ENCODE data around the gene PLOD1. TPM values are rescaled to one million over a fixed set of nuclear protein-coding genes. Genes with fewer than 3 reads are reported as not detected.
"Not testable (repeated sequence)": the region's sequence is repeated elsewhere in the genome, so short reads cannot be mapped to it uniquely, and the experiment has no call there.

PLOD1 gene
- total RNA-seq: 32.3 and 37.8 TPM in 2 replicates

DNA sequence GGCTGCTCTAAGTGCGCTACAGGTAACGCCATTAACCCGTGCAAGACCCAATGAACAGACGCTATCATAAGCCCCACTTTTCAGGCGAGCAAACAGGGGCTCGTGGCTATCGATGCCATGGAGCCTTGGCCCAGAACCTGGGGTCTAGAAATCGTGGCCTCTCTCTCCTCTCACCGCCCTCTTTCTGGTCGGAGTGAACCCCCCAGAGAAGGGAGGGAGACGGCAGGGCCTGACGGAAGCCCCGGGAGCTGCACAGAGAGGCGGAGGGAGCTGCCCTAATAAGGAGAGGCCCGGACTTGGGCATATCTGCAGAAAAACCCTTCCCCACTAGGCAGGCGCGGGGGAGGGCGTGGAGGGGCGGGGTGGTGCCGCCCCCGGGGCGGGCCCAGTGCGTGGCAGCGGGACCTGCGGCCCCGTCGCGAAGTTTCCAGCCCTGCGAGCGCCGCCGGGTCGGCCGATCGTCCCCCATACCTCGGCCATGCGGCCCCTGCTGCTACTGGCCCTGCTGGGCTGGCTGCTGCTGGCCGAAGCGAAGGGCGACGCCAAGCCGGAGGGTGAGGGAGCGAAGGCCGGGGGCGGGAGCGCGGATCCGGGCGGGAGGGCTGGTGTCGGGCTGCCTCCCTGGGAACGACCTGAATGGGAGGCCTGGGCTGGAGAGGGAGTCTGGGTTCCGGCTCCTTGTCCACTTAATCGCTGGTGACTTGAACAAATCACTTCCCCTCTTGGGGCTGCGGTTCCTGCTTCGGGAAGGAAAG is at the start of gene PLOD1:
TSS of gene PLOD1 (plus strand) at position 416 of the 755 bp plus-strand sequence. CDS start at position 479, 63 bp downstream.
- intact Hi-C loops (cut with micrococcal nuclease): loop anchor here (1.0 kb wide), 4 partner anchors 8 to 128 kb away; partner anchors contain the start of genes CLCN6, KIAA2013 and MFN2
- Mint-ChIP-seq H3K27ac (peak within 1 kb of the TSS; percentile 58), H3K36me3 (ENCODE audit: low read depth) (no peaks in the 10 kb centered on the region)

DNA sequence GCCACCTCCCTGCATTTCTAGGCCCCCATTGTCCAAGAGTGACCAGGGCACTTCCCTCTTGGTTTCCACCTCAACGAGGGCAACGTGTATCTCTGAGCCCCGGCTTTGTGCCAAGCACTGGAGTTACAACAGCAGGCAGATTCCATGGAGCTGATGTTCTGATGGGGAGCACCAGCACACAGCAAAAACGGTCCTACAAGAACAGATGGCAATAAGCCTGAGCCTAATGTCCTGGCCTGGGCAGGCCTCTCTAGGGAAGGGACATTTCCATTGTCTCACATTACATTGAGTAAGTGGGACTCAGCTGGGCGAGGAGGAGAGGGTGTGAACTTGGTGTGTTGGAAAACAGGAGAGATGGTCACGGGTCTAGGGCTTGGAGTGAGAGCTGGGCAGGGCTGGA is 48.6 kb upstream of the PLOD1 start:
- no peaks in the 10 kb centered on the region for H3K4me1 Mint-ChIP-seq (ENCODE audit: low read depth)
- H3K4me3 Mint-ChIP-seq: no peak overlapping the region
- no peaks in the 10 kb centered on the region for H3K27me3 Mint-ChIP-seq (ENCODE audit: insufficient read depth)
- H3K27ac Mint-ChIP-seq: no peak overlapping the region
- DNase-seq (ENCODE audit: low spot score): no peak
- no peaks in the 10 kb centered on the region for H3K9me3 Mint-ChIP-seq
- intact Hi-C loops (cut with micrococcal nuclease): no loop called here
- H3K36me3 Mint-ChIP-seq (ENCODE audit: low read depth): no peaks in the 10 kb centered on the region

More for the DNA sequence above, at the start of gene PLOD1:
- Mint-ChIP-seq H3K27me3 (ENCODE audit: insufficient read depth) (peaks cover 2% of the 10 kb centered on the region), H3K4me3 (peak within 1 kb of the TSS; percentile 82), H3K9me3 (no peaks in the 10 kb centered on the region), H3K4me1 (ENCODE audit: low read depth) (peaks cover 9% of the 10 kb centered on the region)
- peak; percentile 78 for DNase-seq (ENCODE audit: low spot score)

- H3K27ac Mint-ChIP-seq: no peak overlapping the region
- no peaks in the 10 kb centered on the region for H3K4me1 Mint-ChIP-seq (ENCODE audit: low read depth)
- no peak for DNase-seq (ENCODE audit: low spot score)
- no peaks in the 10 kb centered on the region for H3K9me3 Mint-ChIP-seq
- H3K27me3 Mint-ChIP-seq (ENCODE audit: insufficient read depth): no peaks in the 10 kb centered on the region
- no peak overlapping the region for H3K4me3 Mint-ChIP-seq
- H3K36me3 Mint-ChIP-seq (ENCODE audit: low read depth): no peaks in the 10 kb centered on the region
- intact Hi-C loops (cut with micrococcal nuclease): no loop called here
Measured at GRCh38 chr1:11886986-11887665, 47.4 kb upstream of the PLOD1 start.

GRCh38 chr1:11887666-11888007 is 46.9 kb upstream of the PLOD1 start:
- Mint-ChIP-seq H3K4me3 (no peak overlapping the region), H3K4me1 (ENCODE audit: low read depth) (no peaks in the 10 kb centered on the region), H3K9me3 (no peaks in the 10 kb centered on the region)

DNA sequence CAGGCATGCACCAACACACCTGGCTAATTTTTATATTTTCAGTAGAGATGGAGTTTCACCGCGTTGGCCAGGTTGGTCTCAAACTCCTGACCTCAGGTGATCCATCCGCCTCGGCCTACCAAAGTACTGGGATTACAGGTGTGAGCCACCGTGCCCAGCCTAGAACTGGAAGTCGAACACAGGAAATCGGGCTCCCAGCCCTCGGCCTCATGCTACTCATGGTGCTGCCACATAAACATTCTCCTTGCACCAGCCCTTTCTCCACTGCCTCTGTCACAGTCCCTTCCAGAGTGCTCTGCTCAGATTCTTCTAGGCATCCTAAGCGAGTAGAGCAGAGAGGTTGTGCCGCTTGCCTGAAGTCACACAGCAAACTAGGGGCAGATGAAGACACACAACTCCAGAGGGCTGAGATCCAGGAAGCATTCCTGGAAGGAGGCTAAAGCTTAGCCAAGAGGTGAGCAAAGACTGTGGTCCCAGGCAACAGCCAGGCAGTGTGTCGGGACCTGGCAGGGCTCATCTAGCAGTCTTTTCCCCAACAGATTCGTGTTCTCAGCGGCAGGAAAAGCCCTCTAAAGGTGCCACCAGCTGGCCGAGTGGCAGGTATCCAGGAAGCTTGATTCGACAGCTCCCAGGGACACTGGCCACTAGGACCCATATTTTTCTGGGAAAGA is 46.2 kb upstream of the PLOD1 start:
- no peaks in the 10 kb centered on the region for H3K9me3 Mint-ChIP-seq
- no peak overlapping the region for H3K4me3 Mint-ChIP-seq
- intact Hi-C loops (cut with micrococcal nuclease): no loop called here
- no peak for DNase-seq (ENCODE audit: low spot score)
- H3K4me1 Mint-ChIP-seq (ENCODE audit: low read depth): no peaks in the 10 kb centered on the region
- peaks cover 5% of the 10 kb centered on the region for H3K27me3 Mint-ChIP-seq (ENCODE audit: insufficient read depth)
- H3K27ac Mint-ChIP-seq: no peak overlapping the region
- H3K36me3 Mint-ChIP-seq (ENCODE audit: low read depth): no peaks in the 10 kb centered on the region

More at GRCh38 chr1:11887666-11888007, 46.9 kb upstream of the PLOD1 start:
- Mint-ChIP-seq H3K27me3 (ENCODE audit: insufficient read depth) (no peaks in the 10 kb centered on the region), H3K36me3 (ENCODE audit: low read depth) (no peaks in the 10 kb centered on the region), H3K27ac (no peak overlapping the region)
- DNase-seq (ENCODE audit: low spot score): no peak
- intact Hi-C loops (cut with micrococcal nuclease): no loop called here

DNA sequence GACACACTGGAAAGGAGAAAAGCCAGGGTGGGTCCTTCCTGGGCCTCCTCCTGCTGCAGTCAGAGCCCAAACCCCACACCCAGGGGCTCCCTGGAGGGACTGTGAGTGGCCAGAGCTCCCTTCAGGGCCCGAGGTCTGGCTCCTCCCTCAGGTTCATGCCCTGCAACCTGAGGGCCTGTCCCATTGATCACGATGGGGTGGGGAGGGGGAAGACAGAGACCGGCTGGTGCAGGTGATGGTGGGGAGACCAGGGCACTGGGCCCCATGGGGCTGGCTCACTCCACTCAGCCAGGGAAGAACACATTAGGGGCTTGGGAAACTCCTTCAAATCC is 45.7 kb upstream of the PLOD1 start:
- Mint-ChIP-seq H3K27me3 (ENCODE audit: insufficient read depth) (peaks cover 6% of the 10 kb centered on the region), H3K9me3 (no peaks in the 10 kb centered on the region), H3K4me3 (no peak overlapping the region), H3K4me1 (ENCODE audit: low read depth) (no peaks in the 10 kb centered on the region), H3K27ac (no peak overlapping the region), H3K36me3 (ENCODE audit: low read depth) (no peaks in the 10 kb centered on the region)
- intact Hi-C loops (cut with micrococcal nuclease): no loop called here
- no peak for DNase-seq (ENCODE audit: low spot score)

DNA sequence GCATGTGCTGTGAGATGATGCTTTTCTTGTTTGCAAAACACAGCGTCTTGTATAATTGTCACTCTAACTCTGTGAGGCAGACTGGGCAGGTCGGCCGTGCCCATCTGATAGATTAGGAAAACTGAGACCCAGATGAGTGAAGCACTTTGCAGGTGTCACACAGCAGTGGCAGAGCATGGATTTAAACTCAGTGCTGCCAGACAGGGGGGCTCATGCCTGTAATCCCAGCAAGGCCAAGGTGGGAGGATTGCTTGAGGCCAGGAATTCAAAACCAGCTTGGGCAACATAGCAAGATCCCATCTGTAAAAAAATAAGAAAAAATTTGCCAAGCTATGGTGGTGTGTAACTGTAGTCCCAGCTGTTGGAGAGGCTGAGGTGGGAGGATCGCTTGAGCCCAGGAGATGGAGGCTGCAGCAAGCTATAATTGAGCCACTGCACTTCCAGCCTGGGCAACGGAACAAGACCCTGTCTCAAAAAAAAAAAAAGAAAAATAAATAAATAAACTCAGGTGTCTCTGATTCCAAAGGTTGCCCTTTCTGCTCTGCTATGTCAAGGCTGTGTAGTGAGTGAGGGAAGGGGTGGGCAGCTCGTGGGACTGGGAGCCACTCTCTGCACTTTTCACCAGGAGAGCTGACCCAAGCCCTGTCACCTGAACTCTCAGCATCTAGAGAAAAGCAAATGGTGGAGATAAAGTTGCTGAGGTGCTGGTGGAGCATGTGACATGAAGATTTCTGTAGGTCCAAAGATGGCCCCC is 42.9 kb upstream of the PLOD1 start:
- no peak for DNase-seq (ENCODE audit: low spot score)
- Mint-ChIP-seq H3K36me3 (ENCODE audit: low read depth) (no peaks in the 10 kb centered on the region), H3K4me3 (no peak overlapping the region), H3K27ac (no peak overlapping the region), H3K4me1 (ENCODE audit: low read depth) (no peaks in the 10 kb centered on the region), H3K27me3 (ENCODE audit: insufficient read depth) (peaks cover 17% of the 10 kb centered on the region), H3K9me3 (no peaks in the 10 kb centered on the region)
- intact Hi-C loops (cut with micrococcal nuclease): no loop called here

- intact Hi-C loops (cut with micrococcal nuclease): loop anchor here (1.0 kb wide), 1 partner anchor 56 kb away; no protein-coding TSS in a partner anchor
- no peaks in the 10 kb centered on the region for H3K36me3 Mint-ChIP-seq (ENCODE audit: low read depth)
- no peak overlapping the region for H3K27ac Mint-ChIP-seq
- peak; percentile 52 for DNase-seq (ENCODE audit: low spot score)
- H3K4me3 Mint-ChIP-seq: no peak overlapping the region
- H3K9me3 Mint-ChIP-seq: no peaks in the 10 kb centered on the region
- peaks cover 32% of the 10 kb centered on the region for H3K27me3 Mint-ChIP-seq (ENCODE audit: insufficient read depth)
- H3K4me1 Mint-ChIP-seq (ENCODE audit: low read depth): no peaks in the 10 kb centered on the region
Measured at GRCh38 chr1:11893907-11894251, 40.6 kb upstream of the PLOD1 start.

DNA sequence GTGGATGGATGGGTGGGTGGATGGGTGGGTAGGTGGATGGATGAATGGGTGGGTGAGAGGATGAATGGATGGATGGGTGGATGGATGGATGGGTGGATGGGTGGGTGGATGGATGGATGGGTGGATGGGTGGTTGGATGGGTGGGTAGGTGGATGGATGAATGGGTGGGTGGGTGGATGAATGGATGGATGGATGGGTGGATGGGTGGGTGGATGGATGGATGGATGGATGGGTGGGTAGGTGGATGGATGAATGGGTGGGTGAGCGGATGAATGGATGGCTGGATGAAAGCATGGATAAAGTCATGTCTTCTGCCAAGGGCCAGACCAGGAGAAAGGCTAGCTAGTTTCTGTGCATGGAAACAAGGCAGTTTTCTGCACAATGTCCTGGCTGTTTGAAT is 40.0 kb upstream of the PLOD1 start:
- H3K36me3 Mint-ChIP-seq (ENCODE audit: low read depth); H3K4me3 Mint-ChIP-seq; H3K27ac Mint-ChIP-seq; DNase-seq (ENCODE audit: low spot score); H3K9me3 Mint-ChIP-seq; H3K4me1 Mint-ChIP-seq (ENCODE audit: low read depth): not testable (repeated sequence)
- intact Hi-C loops (cut with micrococcal nuclease): loop anchor here (1.0 kb wide), 1 partner anchor 56 kb away; no protein-coding TSS in a partner anchor
- peaks cover 38% of the 10 kb centered on the region for H3K27me3 Mint-ChIP-seq (ENCODE audit: insufficient read depth)

DNA sequence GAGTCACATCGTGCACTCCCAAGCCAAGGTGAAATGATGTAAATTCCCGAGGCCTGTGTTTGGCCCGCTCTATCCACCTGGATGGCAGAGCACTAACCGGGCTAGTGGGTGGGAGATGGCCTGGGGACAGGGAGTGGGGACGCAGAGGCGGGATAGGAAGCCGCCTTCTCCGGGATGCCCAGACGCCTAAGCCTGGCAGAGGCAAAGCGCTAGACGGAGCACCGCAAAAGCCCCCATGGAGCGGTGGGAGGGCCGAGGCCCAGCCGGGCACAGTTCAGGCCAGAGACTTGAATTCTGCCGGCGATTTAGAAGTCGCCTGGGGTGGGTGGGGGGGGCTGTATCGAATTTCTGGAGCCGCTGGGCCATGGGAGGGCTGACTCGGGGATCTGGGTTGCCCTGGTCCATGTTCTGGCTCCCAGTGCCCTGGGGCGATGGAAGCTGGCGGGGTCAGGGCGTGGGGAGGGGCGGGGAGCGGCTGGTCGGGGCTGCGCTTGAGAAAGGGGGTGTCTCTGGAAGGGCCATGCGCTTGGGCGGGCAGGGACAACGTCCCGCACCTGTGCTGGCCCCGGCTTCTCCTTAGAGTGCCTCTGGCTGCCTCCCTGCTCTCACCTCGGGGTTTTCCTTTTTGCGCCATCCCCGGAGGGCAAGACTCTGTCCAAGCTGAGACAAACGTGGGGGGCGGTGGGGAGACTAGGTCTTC is 36.3 kb upstream of the PLOD1 start:
- no peaks in the 10 kb centered on the region for H3K9me3 Mint-ChIP-seq
- no peak overlapping the region for H3K27ac Mint-ChIP-seq
- no peak for DNase-seq (ENCODE audit: low spot score)
- H3K4me1 Mint-ChIP-seq (ENCODE audit: low read depth): no peaks in the 10 kb centered on the region
- H3K4me3 Mint-ChIP-seq: no peak overlapping the region
- no peaks in the 10 kb centered on the region for H3K36me3 Mint-ChIP-seq (ENCODE audit: low read depth)
- intact Hi-C loops (cut with micrococcal nuclease): no loop called here
- H3K27me3 Mint-ChIP-seq (ENCODE audit: insufficient read depth): peaks cover 56% of the 10 kb centered on the region

GRCh38 chr1:11898831-11899467 is 35.6 kb upstream of the PLOD1 start:
- Mint-ChIP-seq H3K36me3 (ENCODE audit: low read depth) (no peaks in the 10 kb centered on the region), H3K27me3 (ENCODE audit: insufficient read depth) (peaks cover 56% of the 10 kb centered on the region), H3K27ac (no peak overlapping the region), H3K4me3 (no peak overlapping the region), H3K4me1 (ENCODE audit: low read depth) (no peaks in the 10 kb centered on the region), H3K9me3 (no peaks in the 10 kb centered on the region)
- no peak for DNase-seq (ENCODE audit: low spot score)
- intact Hi-C loops (cut with micrococcal nuclease): no loop called here

GRCh38 chr1:11901446-11901845 is 33.1 kb upstream of the PLOD1 start:
- not testable (repeated sequence) for H3K27ac Mint-ChIP-seq; H3K4me3 Mint-ChIP-seq; H3K9me3 Mint-ChIP-seq; DNase-seq (ENCODE audit: low spot score); H3K36me3 Mint-ChIP-seq (ENCODE audit: low read depth)
- peaks cover 12% of the 10 kb centered on the region for H3K4me1 Mint-ChIP-seq (ENCODE audit: low read depth)
- H3K27me3 Mint-ChIP-seq (ENCODE audit: insufficient read depth): peaks cover 54% of the 10 kb centered on the region
- intact Hi-C loops (cut with micrococcal nuclease): loop anchor here (10.0 kb wide), 1 partner anchor 627 kb away; the partner anchor contains the start of gene UBIAD1
